Gastroesophageal sphincter (tissue), 4 donors: ENCODE results near the gene FOXK2. TPM values are rescaled to one million over a fixed set of nuclear protein-coding genes. Genes with fewer than 3 reads are reported as not detected.

ENCODE experiments used
- ATAC-seq: fragments of 150-250 bp; one replicate; pipeline ENCODE4 v1.9.1; 2016; ENCODE audit warnings: mild to moderate bottlenecking, moderate library complexity
- H3K27ac ChIP-seq, 4 donors: fragments of 200-600 bp; sonication (generic) in 3 of 4; 1 replicate in 3 of 4; 2 replicates in 1 of 4; pipeline ENCODE4 v1.5.1; 2016 to 2019
- H3K27me3 ChIP-seq: fragments of 200-600 bp; sonication (generic); one replicate; pipeline ENCODE4 v1.5.1; 2019
- H3K36me3 ChIP-seq, 2 donors: fragments of 200-600 bp; sonication (generic); one replicate each; pipeline ENCODE4 v1.5.1; 2019; ENCODE audit warnings: control low read depth in 1 of 2
- H3K4me1 ChIP-seq, 3 donors: fragments of 200-600 bp; sonication (generic); 1 replicate in 2 of 3; 2 replicates in 1 of 3; pipeline ENCODE4 v1.5.1; 2016 to 2019; ENCODE audit warnings: control low read depth in 2 of 3
- H3K4me3 ChIP-seq, 2 donors: fragments of 200-600 bp; sonication (generic); one replicate each; pipeline ENCODE4 v1.5.1; 2019; ENCODE audit warnings: mild to moderate bottlenecking in 1 of 2, moderate library complexity in 1 of 2
- H3K9me3 ChIP-seq, 3 donors: fragments of 200-600 bp; sonication (generic); one replicate each; pipeline ENCODE4 v1.5.1; 2017 to 2019; ENCODE audit warnings: control low read depth in 2 of 3
- EP300 ChIP-seq: sonication (generic); formaldehyde crosslinking; IDR thresholded peaks from one replicate; pipeline ENCODE4 v1.6.1; 2017; ENCODE audit warnings: antibody characterized with exemption, mild to moderate bottlenecking
- POLR2A ChIP-seq, 2 donors: fragments of 450-650 bp; IDR thresholded peaks; one replicate each; pipeline ENCODE4 v1.6.1; 2017; ENCODE audit warnings: antibody characterized with exemption in 2 of 2, mild to moderate bottlenecking in 2 of 2, moderate library complexity in 1 of 2
- POLR2AphosphoS5 ChIP-seq: sonication (generic); formaldehyde crosslinking; IDR thresholded peaks from one replicate; pipeline ENCODE4 v1.6.1; 2017; ENCODE audit warnings: antibody characterized with exemption
- WGBS, 2 donors: methylation state at CpG; one replicate each; pipeline ENCODE4 v1.1.5; 2018; ENCODE audit warnings: low coverage in 1 of 2; 5-methylcytosine and 5-hydroxymethylcytosine counted together
- total RNA-seq, 4 donors: library from RNA; depleted of rRNA; stranded (reverse); fragments of >200 nt; gene quantifications; one replicate each; pipeline ENCODE4 v1.1.0, GENCODE V29; 2016
- TF ChIP-seq, protein P1 (sequence below), 4 experiments: fragments of 200-600 bp in 2 of 4; fragments of 450-650 bp in 2 of 4; sonication (generic) in 1 of 4; IDR thresholded peaks; one replicate each; pipeline ENCODE4 v1.5.1; 2017 to 2019; ENCODE audit warnings: antibody characterized with exemption in 4 of 4, mild to moderate bottlenecking in 2 of 4, moderate library complexity in 2 of 4

The FOXK2 gene
- total RNA-seq, 4 donors from 2014 or later: 35.1 to 63.4 (median 52.6) TPM

DNA sequence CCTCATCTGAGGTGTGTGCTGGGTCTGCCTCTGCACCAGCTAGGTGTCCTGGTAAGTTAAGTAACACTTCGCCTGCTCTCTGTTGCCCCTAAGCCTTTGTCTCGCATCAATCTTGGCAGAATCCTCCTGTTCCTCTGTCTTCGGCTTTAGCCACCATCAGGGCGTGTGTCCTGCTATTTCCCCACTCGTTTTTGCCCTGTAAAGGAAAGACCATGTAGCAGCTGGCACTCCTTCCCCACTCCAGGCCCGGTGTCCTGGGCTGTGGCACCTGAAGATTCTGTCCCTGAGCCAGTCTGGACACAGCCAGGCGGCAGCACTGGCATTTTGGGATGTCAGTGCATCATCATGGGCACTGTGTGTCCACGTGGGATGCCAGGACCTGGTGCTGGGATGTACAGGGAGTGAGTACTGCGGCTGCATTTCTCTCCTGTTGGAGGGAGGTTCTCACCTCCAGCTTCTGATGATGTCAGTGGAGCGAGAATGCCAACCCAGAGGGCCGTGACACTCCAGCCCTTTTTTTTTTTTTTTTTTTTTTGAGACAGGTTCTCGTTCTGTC, 26.2 kb upstream of the FOXK2 start:
- peaks cover 0 to 11% of the 10 kb centered on the region in 2 donors for H3K36me3 ChIP-seq
- H3K4me1 ChIP-seq: peaks cover 0 to 60% (median 15%) of the 10 kb centered on the region in 3 donors
- no peak for TF ChIP-seq EP300
- TF ChIP-seq, protein P1, sequence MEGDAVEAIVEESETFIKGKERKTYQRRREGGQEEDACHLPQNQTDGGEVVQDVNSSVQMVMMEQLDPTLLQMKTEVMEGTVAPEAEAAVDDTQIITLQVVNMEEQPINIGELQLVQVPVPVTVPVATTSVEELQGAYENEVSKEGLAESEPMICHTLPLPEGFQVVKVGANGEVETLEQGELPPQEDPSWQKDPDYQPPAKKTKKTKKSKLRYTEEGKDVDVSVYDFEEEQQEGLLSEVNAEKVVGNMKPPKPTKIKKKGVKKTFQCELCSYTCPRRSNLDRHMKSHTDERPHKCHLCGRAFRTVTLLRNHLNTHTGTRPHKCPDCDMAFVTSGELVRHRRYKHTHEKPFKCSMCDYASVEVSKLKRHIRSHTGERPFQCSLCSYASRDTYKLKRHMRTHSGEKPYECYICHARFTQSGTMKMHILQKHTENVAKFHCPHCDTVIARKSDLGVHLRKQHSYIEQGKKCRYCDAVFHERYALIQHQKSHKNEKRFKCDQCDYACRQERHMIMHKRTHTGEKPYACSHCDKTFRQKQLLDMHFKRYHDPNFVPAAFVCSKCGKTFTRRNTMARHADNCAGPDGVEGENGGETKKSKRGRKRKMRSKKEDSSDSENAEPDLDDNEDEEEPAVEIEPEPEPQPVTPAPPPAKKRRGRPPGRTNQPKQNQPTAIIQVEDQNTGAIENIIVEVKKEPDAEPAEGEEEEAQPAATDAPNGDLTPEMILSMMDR (IDR thresholded peaks at IDR 0.05): no peak
- TF ChIP-seq POLR2AphosphoS5: no peak
- TF ChIP-seq POLR2A (IDR thresholded peaks at IDR 0.05): no peak
- no peak overlapping the region for H3K4me3 ChIP-seq
- no peaks in the 10 kb centered on the region for H3K9me3 ChIP-seq
- no peaks in the 10 kb centered on the region for H3K27me3 ChIP-seq
- ATAC-seq: no peak
- peak overlapping the region in 3 of 4 donors; percentile 43 to 88 (median 69) for H3K27ac ChIP-seq
- WGBS, 2 donors: 52 to 89% methylated on average over 2 to 3 of the region's 12 CpGs

DNA sequence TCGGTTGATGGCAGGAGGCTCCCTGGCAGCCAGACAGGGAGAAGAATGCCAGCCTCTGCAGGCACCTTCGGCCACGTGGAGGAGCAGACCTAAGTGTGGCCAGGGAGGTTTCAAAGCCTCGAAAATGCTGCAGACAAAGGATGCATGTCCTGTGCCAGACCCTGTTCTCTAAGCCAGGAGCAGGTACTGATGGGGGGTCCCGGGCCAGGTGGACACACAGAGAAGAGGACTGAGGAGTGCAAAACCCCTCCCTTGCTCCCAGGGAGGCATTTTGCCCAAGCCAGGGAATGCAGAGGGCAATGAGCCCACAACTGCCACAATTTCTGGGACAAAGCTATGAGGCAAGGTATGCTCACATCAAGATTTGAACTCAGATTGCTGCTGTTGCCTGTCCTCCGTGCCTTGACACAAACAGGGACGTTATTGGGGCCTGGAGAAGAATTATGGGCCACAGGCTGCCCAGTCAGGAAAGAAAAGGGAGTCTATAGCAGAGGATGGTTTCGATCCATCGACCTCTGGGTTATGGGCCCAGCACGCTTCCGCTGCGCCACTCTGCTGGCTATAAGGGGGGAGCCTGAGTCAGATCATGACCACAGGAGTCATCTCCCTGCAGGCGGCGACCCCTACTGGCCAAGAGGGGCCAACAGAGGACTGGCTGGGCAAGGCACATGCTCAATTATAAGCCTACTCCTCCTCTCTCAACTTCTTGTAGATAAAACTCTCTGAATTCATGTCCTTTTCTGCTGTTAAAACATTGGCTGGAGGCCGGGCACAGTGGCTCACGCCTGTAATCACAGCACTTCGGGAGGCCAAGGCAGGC, 25.1 kb upstream of the FOXK2 start:
- Histone ChIP-seq H3K36me3 (no peaks in the 10 kb centered on the region), H3K9me3 (no peaks in the 10 kb centered on the region), H3K4me3 (no peak overlapping the region), H3K4me1 (peaks cover 0 to 53% (median 12%) of the 10 kb centered on the region in 3 donors), H3K27ac (peak overlapping the region in 3 of 4 donors; percentile 70 to 93 (median 88)), H3K27me3 (no peaks in the 10 kb centered on the region)
- 0 to 6% methylated on average over 2 to 11 of the region's 17 CpGs for WGBS, 2 donors
- TF ChIP-seq EP300 (no peak), POLR2AphosphoS5 (peak; percentile 51), POLR2A (IDR thresholded peaks at IDR 0.05) (no peak)
- TF ChIP-seq, protein P1 (IDR thresholded peaks at IDR 0.05): peak in 3 of 4 experiments; percentile 89 to 100 (median 98)
- peak; percentile 75 for ATAC-seq

DNA sequence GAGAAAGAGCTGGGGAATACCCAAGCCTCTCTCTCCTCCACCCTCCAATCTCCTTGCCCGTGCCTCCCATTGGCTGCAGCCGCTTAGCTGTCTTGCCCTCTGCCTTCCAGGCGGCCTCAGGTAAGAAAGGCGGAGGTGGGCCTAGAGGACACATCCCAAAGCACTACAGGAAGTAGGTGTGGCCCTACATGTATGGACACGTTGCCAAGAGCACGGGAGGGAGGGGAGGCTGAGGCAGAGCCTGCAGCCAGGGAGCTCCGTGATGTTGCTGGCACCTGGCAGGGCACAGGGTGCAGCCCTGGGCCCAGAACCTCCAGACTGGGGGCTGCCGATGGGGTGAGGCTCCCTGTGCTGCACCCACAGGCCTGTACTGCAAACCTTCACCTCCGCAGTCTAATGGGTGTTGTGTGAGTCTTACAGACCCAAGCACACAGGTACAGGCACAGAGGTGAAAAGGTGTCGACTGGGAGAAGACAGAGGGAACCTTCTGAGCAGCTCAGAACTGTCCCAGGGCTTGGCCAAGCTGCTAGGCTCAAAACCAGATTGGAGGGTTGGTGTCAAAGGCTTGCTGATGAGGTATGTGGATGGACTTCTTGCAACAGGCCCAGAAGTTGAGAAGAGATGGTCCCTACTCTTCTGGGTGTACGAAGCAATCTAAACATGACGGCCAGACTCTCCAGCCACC, 23.5 kb upstream of the FOXK2 start:
- Histone ChIP-seq H3K4me3 (peak overlapping the region in 1 of 2 donors; percentile 74), H3K27me3 (no peaks in the 10 kb centered on the region), H3K36me3 (no peaks in the 10 kb centered on the region), H3K9me3 (no peaks in the 10 kb centered on the region), H3K4me1 (peaks cover 0 to 50% (median 10%) of the 10 kb centered on the region in 3 donors), H3K27ac (peak overlapping the region in 3 of 4 donors; percentile 88 to 95 (median 93))
- WGBS, 2 donors: 66% methylated on average over 4 of the region's 12 CpGs; no CpG with 5 or more reads in 1 of the 2 donors
- TF ChIP-seq POLR2A (IDR thresholded peaks at IDR 0.05): no peak
- TF ChIP-seq, protein P1 (IDR thresholded peaks at IDR 0.05): no peak
- no peak for TF ChIP-seq EP300
- no peak for TF ChIP-seq POLR2AphosphoS5
- ATAC-seq: no peak

DNA sequence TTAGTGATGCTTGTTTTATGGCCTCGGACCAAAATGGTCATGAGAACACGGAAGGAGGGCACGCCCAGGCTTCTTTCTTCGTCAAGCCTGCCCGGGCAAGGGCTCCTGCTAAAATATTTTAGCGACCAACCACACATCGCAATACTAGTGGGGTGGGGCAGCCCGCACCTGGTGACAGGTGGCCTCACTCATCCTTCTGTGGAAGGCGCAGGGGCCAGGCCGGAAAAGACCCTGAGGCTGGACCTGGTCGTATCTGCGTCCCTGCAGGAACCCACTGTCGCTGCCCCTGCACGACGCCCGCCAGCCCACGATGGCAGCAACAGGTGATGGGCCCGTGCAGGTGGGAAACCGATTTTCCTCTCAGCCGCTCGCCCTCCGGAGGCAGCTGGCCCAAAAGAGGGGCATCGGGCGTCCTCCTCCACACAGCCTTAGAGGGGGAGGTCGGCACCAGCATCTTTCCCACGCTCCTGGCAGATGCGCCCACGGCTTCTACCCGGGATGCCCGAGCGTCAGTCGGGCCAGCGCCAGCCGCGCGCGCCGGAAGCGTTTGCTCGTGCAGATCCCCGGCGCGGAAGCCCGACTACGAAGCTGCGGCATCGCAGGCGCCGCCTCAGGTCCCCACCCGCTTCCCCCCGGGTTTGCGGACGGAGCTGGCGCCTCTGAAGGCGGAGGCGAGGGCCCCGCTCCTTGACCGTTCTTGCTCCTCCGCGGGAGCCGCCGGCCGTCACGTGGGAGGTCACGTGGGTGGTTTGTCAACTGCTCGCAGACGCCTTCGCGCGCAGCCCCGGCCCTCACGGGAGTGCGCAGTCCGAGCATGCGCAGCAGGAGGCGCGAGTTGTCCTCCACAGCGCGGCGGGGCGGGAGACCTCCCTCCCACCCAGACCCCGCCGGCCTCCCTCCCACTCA, 22.8 kb upstream of the FOXK2 start:
- no peaks in the 10 kb centered on the region for H3K36me3 ChIP-seq
- H3K27ac ChIP-seq: peak overlapping the region; percentile 75 to 95 (median 90)
- 17 to 49% methylated on average over 5 to 10 of the region's 83 CpGs for WGBS, 2 donors
- TF ChIP-seq POLR2A (IDR thresholded peaks at IDR 0.05): peak; percentile 83 to 86
- TF ChIP-seq EP300: no peak
- TF ChIP-seq, protein P1 (IDR thresholded peaks at IDR 0.05): peak in 1 of 4 experiments; percentile 27
- TF ChIP-seq POLR2AphosphoS5: peak; percentile 90
- H3K4me3 ChIP-seq: peak overlapping the region; percentile 54 to 74
- peaks cover 0 to 53% (median 10%) of the 10 kb centered on the region in 3 donors for H3K4me1 ChIP-seq
- no peaks in the 10 kb centered on the region for H3K27me3 ChIP-seq
- ATAC-seq: peak; percentile 89
- no peaks in the 10 kb centered on the region for H3K9me3 ChIP-seq
